Upper lobe of left lung (tissue), 4 donors: Measurements from ENCODE around the gene PLAAT3.

ENCODE experiments used
- POLR2A ChIP-seq, 4 donors: fragments of 450-650 bp; IDR thresholded peaks; one replicate each; pipeline ENCODE4 v1.5.1; 2016 to 2017; ENCODE audit warnings: antibody characterized with exemption in 4 of 4, mild to moderate bottlenecking in 2 of 4
- POLR2AphosphoS5 ChIP-seq, 2 donors: sonication (generic); formaldehyde crosslinking; IDR thresholded peaks; one replicate each; pipeline ENCODE4 v1.5.1; 2017; ENCODE audit warnings: antibody characterized with exemption in 2 of 2
- TF ChIP-seq, protein P1 (sequence below), 6 experiments: fragments of 450-650 bp in 4 of 6; fragments of 200-600 bp in 2 of 6; sonication (generic) in 2 of 6; IDR thresholded peaks; one replicate each; pipeline ENCODE4 v1.5.1; 2016 to 2019; ENCODE audit warnings: antibody characterized with exemption in 6 of 6

GRCh38 chr11:63558459-63559157 lies 55.6 kb downstream of the PLAAT3 start:
- TF ChIP-seq, protein P1, sequence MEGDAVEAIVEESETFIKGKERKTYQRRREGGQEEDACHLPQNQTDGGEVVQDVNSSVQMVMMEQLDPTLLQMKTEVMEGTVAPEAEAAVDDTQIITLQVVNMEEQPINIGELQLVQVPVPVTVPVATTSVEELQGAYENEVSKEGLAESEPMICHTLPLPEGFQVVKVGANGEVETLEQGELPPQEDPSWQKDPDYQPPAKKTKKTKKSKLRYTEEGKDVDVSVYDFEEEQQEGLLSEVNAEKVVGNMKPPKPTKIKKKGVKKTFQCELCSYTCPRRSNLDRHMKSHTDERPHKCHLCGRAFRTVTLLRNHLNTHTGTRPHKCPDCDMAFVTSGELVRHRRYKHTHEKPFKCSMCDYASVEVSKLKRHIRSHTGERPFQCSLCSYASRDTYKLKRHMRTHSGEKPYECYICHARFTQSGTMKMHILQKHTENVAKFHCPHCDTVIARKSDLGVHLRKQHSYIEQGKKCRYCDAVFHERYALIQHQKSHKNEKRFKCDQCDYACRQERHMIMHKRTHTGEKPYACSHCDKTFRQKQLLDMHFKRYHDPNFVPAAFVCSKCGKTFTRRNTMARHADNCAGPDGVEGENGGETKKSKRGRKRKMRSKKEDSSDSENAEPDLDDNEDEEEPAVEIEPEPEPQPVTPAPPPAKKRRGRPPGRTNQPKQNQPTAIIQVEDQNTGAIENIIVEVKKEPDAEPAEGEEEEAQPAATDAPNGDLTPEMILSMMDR (IDR thresholded peaks at IDR 0.05), result no peak
- TF ChIP-seq POLR2A (IDR thresholded peaks at IDR 0.05) (peak in 1 of 4 donors; percentile 35), POLR2AphosphoS5 (IDR thresholded peaks at IDR 0.05) (peak in 1 of 2 donors; percentile 8)
